Measurements from ENCODE around the gene CYGB.
A peak's percentile ranks its signal among the peaks of the same experiment; 100 is the strongest.

CYGB gene

DNA sequence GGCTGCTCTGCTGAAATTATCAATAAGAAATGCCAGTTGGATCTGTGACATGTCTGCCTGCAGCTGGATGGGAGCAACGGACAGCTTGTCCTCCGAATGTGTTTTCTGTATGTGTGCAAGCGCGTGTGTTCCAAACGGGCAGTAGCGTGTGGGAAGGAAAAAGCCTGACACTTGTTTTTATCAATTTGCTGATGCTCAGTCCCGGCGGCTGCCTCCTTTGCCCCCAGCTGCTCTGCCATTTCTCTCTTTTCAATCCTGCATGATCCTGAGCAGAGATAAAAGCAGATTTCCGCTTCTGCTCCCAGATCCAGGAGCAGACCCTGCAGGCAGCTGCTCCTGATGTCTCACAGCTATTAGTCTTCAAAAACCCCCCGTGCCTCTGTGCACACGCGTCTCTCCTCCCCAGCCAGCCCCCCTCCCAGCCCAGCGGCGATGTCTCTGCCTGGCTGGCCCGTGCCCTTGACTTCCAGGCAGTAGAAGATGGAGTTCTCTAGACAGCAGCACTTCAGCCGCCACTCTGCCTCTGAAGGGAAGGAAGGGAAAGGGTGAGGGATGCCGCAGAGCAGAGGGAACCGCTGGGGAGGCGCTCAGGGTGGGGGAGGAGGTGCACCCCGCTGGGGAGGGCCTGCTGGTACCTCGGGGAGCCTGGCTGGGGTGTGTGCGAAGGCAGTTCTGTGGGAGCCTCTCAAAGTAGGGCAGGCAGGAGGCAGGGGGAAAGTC, 6.5 kb upstream of the CYGB start:
- Histone ChIP-seq H3K4me3 (ENCODE audit: low read depth, low read length) (no peak overlapping the region), H3K4me1 (ENCODE audit: control insufficient read depth, insufficient read depth, low read length) (peaks cover 18% of the 10 kb centered on the region), H3K27ac (ENCODE audit: extremely low read depth, low read depth, low read length) (no peak overlapping the region), H3K9me3 (ENCODE audit: control insufficient read depth, insufficient read depth, low read depth, low read length) (no peaks in the 10 kb centered on the region), H3K36me3 (ENCODE audit: control insufficient read depth in 2 of 2, insufficient read depth in 1 of 2, low read length in 2 of 2) (peaks cover 0 to 9% of the 10 kb centered on the region in 2 experiments; a peak in 2 of 3 replicates)
- ChIA-PET CTCF (interaction anchor here (0.5 to 4.5 kb wide), 8 partner anchors 12 to 170 kb away, joined by 3 to 87 read pairs (median 6); no protein-coding TSS in a partner anchor), POLR2A (interaction anchor here (0.6 to 1.3 kb wide), 3 partner anchors 14 to 1393 kb away, joined by 3 to 8 read pairs (median 5); no protein-coding TSS in a partner anchor)
- TF ChIP-seq ZNF391 (tag by site-specific recombination; IDR thresholded peaks at IDR 0.05; ENCODE audit: borderline replicate concordance, low read depth) (no peak), ZNF433 (tag by site-specific recombination; IDR thresholded peaks at IDR 0.05; ENCODE audit: low read depth) (no peak), ZNF549 (tag by site-specific recombination; IDR thresholded peaks at IDR 0.05) (no peak), ZBTB8A (tag by site-specific recombination; IDR thresholded peaks at IDR 0.05) (no peak), ZNF366 (tag by site-specific recombination; conservative IDR thresholded peaks at IDR 0.05) (no peak), ZNF324 (tag by site-specific recombination; IDR thresholded peaks at IDR 0.05) (no peak), TCF7L2 (IDR thresholded peaks at IDR 0.05; ENCODE audit: borderline replicate concordance, low read depth, low read length) (no peak), ZNF624 (tag by site-specific recombination; IDR thresholded peaks at IDR 0.05) (no peak), FEZF1 (tag by site-specific recombination; IDR thresholded peaks at IDR 0.05) (no peak), ZNF701 (tag by site-specific recombination; IDR thresholded peaks at IDR 0.05) (no peak), ZNF146 (tag by site-specific recombination; IDR thresholded peaks at IDR 0.05) (no peak), ZNF521 (tag by site-specific recombination; IDR thresholded peaks at IDR 0.05) (no peak), GLIS1 (tag by site-specific recombination; IDR thresholded peaks at IDR 0.05) (no peak; the same call in 1 of the 2 replicates), IKZF3 (tag by site-specific recombination; IDR thresholded peaks at IDR 0.05) (no peak), ZNF138 (tag by site-specific recombination; IDR thresholded peaks at IDR 0.05; ENCODE audit: borderline replicate concordance) (no peak), GLIS2 (tag by site-specific recombination; IDR thresholded peaks at IDR 0.05) (peak; percentile 63), ZIC2 (tag by site-specific recombination; IDR thresholded peaks at IDR 0.05) (peak; percentile 98), ZNF174 (tag by site-specific recombination; IDR thresholded peaks at IDR 0.05) (no peak), KLF9 (tag by site-specific recombination; IDR thresholded peaks at IDR 0.05; ENCODE audit: low read depth) (no peak), HOXA7 (CRISPR knock-in tag; IDR thresholded peaks at IDR 0.05; ENCODE audit: borderline replicate concordance) (no peak), ZNF112 (tag by site-specific recombination; IDR thresholded peaks at IDR 0.05) (no peak), ZNF837 (tag by site-specific recombination; IDR thresholded peaks at IDR 0.05) (no peak), ZBTB17 (tag by site-specific recombination; IDR thresholded peaks at IDR 0.05) (peak; percentile 36; the same call in 1 of the 2 replicates)
- TF ChIP-seq, protein P1, sequence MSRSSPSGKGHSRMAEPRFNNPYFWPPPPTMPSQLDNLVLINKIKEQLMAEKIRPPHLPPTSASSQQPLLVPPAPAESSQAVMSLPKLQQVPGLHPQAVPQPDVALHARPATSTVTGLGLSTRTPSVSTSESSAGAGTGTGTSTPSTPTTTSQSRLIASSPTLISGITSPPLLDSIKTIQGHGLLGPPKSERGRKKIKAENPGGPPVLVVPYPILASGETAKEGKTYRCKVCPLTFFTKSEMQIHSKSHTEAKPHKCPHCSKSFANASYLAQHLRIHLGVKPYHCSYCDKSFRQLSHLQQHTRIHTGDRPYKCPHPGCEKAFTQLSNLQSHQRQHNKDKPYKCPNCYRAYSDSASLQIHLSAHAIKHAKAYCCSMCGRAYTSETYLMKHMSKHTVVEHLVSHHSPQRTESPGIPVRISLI (tag by site-specific recombination; IDR thresholded peaks at IDR 0.05): no peak
- TF ChIP-seq, protein P2, sequence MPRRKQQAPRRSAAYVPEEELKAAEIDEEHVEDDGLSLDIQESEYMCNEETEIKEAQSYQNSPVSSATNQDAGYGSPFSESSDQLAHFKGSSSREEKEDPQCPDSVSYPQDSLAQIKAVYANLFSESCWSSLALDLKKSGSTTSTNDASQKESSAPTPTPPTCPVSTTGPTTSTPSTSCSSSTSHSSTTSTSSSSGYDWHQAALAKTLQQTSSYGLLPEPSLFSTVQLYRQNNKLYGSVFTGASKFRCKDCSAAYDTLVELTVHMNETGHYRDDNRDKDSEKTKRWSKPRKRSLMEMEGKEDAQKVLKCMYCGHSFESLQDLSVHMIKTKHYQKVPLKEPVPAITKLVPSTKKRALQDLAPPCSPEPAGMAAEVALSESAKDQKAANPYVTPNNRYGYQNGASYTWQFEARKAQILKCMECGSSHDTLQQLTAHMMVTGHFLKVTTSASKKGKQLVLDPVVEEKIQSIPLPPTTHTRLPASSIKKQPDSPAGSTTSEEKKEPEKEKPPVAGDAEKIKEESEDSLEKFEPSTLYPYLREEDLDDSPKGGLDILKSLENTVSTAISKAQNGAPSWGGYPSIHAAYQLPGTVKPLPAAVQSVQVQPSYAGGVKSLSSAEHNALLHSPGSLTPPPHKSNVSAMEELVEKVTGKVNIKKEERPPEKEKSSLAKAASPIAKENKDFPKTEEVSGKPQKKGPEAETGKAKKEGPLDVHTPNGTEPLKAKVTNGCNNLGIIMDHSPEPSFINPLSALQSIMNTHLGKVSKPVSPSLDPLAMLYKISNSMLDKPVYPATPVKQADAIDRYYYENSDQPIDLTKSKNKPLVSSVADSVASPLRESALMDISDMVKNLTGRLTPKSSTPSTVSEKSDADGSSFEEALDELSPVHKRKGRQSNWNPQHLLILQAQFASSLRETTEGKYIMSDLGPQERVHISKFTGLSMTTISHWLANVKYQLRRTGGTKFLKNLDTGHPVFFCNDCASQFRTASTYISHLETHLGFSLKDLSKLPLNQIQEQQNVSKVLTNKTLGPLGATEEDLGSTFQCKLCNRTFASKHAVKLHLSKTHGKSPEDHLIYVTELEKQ (tag by site-specific recombination; IDR thresholded peaks at IDR 0.05; ENCODE audit: borderline replicate concordance): no peak
- TF ChIP-seq, protein P3, sequence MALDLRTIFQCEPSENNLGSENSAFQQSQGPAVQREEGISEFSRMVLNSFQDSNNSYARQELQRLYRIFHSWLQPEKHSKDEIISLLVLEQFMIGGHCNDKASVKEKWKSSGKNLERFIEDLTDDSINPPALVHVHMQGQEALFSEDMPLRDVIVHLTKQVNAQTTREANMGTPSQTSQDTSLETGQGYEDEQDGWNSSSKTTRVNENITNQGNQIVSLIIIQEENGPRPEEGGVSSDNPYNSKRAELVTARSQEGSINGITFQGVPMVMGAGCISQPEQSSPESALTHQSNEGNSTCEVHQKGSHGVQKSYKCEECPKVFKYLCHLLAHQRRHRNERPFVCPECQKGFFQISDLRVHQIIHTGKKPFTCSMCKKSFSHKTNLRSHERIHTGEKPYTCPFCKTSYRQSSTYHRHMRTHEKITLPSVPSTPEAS (tag by site-specific recombination; IDR thresholded peaks at IDR 0.05): no peak
